IPS-18a (cell line): ENCODE measurements around the gene PXMP4.

Experiments
- H3K27ac ChIP-seq: one replicate; pipeline ENCODE4 v1.5.1; 2013; ENCODE audit warnings: low read length
- H3K27me3 ChIP-seq: one replicate; pipeline ENCODE4 v1.6.1; 2013; ENCODE audit warnings: mild to moderate bottlenecking, low read length; ENCODE audit not compliant: control insufficient read depth, insufficient read depth
- H3K36me3 ChIP-seq: one replicate; pipeline ENCODE4 v1.6.1; 2013; ENCODE audit warnings: low read depth, low read length; ENCODE audit not compliant: control insufficient read depth
- H3K4me1 ChIP-seq: one replicate; pipeline ENCODE4 v1.6.1; 2013; ENCODE audit warnings: low read depth, low read length; ENCODE audit not compliant: control insufficient read depth
- H3K4me3 ChIP-seq: one replicate; pipeline ENCODE4 v1.5.1; 2013; ENCODE audit warnings: low read length
- H3K9ac ChIP-seq: one replicate; pipeline ENCODE4 v1.6.1; 2013; ENCODE audit warnings: mild to moderate bottlenecking, low read length, moderate library complexity
- H3K9me3 ChIP-seq: one replicate; pipeline ENCODE4 v1.6.1; 2013; ENCODE audit warnings: low read depth, low read length; ENCODE audit not compliant: control insufficient read depth

The PXMP4 gene

DNA sequence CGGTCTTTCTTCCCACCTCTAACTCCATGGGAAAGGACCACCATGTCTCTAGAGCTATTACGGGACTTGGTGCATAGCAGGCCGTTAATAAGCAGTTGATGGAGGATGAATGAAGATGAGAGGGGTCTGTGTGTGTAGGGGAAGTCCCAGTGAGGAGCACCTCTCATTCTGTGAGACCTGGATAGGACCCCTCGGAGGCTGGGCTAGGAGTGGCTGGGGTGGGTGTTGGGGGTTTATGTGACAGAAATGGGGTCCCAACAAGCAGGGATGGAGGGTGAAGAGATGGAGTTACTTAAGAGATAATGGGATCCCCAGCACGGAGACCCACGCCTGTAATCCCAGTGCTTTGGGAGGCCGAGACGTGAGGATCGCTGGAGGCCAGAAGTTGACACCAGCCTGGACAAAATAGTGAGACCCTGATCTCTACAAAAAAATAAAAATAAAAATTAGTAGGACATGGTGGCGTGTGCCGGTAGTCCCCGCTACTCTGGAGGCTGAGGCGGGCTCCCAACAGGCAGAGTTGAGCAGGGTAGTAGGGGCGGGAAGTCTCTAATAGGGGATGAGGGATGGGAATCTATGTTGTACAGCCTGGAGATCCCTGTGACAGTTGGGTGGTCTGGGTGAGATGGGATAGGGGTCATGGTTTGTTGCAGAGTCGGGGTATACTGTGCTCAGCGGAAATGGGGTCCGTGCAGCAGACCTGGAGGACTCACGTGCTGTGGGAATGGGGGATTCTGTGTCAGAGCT lies 11.0 kb upstream of the PXMP4 start:
- Histone ChIP-seq H3K27me3 (no peaks in the 10 kb centered on the region), H3K9me3 (no peaks in the 10 kb centered on the region), H3K4me3 (peak overlapping the region; percentile 67), H3K27ac (no peak overlapping the region), H3K4me1 (peaks cover 6% of the 10 kb centered on the region), H3K9ac (peak overlapping the region; percentile 32), H3K36me3 (no peaks in the 10 kb centered on the region)

DNA sequence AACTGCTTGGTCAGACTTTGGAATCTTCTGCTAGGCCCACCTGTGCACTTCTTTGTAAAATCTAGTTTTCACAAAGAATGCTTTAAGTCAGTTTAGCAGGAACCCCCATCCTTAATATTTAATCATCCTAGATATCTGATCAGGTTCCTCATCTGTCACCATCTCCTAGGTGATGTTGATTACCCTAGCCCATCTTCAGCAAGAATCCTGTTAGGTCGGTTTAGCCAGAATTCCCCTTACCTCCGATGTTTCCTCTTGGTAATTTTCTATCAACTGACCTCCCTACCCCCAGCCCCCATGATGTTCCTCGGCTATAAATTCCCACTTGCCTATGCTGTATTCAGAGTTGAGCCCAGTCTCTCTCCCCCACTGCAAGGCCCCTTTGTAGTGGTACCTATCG lies 9.0 kb upstream of the PXMP4 start:
- H3K9me3 ChIP-seq, result no peaks in the 10 kb centered on the region
- H3K27ac ChIP-seq, result no peak overlapping the region
- peaks cover 4% of the 10 kb centered on the region for H3K4me1 ChIP-seq
- no peak overlapping the region for H3K4me3 ChIP-seq
- no peak overlapping the region for H3K9ac ChIP-seq
- no peaks in the 10 kb centered on the region for H3K36me3 ChIP-seq
- no peaks in the 10 kb centered on the region for H3K27me3 ChIP-seq

- Histone ChIP-seq H3K4me1 (no peaks in the 10 kb centered on the region), H3K9me3 (no peaks in the 10 kb centered on the region), H3K27me3 (no peaks in the 10 kb centered on the region), H3K4me3 (no peak overlapping the region), H3K27ac (no peak overlapping the region), H3K36me3 (no peaks in the 10 kb centered on the region), H3K9ac (no peak overlapping the region)
Measured at GRCh38 chr20:33728463-33728862, 8.4 kb upstream of the PXMP4 start.

- Histone ChIP-seq H3K27me3 (no peaks in the 10 kb centered on the region), H3K4me3 (no peak overlapping the region), H3K4me1 (no peaks in the 10 kb centered on the region), H3K36me3 (no peaks in the 10 kb centered on the region), H3K27ac (no peak overlapping the region), H3K9me3 (no peaks in the 10 kb centered on the region), H3K9ac (no peak overlapping the region)
Measured at GRCh38 chr20:33727806-33728205, 7.7 kb upstream of the PXMP4 start.

DNA sequence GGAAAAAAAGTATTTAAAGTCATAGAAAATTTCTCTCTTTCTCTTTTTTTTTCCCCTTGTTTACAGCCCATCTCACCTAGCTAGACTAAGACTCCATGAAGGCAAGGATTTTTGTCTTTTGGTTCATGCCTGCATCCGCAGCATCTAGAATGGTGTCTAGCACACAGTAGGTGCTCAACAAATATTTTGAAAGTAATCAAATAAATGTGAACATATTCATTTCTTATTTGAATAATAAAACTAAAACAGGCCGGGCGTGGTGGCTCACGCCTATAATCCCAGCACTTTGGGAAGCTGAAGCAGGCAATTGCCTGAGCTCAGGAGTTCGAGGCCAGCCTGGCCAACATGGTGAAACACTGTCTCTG lies 7.0 kb upstream of the PXMP4 start:
- H3K9me3 ChIP-seq, result no peaks in the 10 kb centered on the region
- no peaks in the 10 kb centered on the region for H3K4me1 ChIP-seq
- H3K4me3 ChIP-seq, result no peak overlapping the region
- H3K9ac ChIP-seq, result no peak overlapping the region
- H3K27ac ChIP-seq, result no peak overlapping the region
- H3K27me3 ChIP-seq, result no peaks in the 10 kb centered on the region
- H3K36me3 ChIP-seq, result no peaks in the 10 kb centered on the region

GRCh38 chr20:33725607-33726264 lies 5.6 kb upstream of the PXMP4 start:
- H3K4me3 ChIP-seq, result no peak overlapping the region
- no peaks in the 10 kb centered on the region for H3K4me1 ChIP-seq
- no peak overlapping the region for H3K9ac ChIP-seq
- H3K27me3 ChIP-seq, result no peaks in the 10 kb centered on the region
- no peaks in the 10 kb centered on the region for H3K9me3 ChIP-seq
- H3K27ac ChIP-seq, result no peak overlapping the region
- H3K36me3 ChIP-seq, result no peaks in the 10 kb centered on the region

- Histone ChIP-seq H3K36me3 (no peaks in the 10 kb centered on the region), H3K4me1 (no peaks in the 10 kb centered on the region), H3K4me3 (no peak overlapping the region), H3K27ac (no peak overlapping the region), H3K27me3 (no peaks in the 10 kb centered on the region), H3K9ac (no peak overlapping the region), H3K9me3 (no peaks in the 10 kb centered on the region)
Measured at GRCh38 chr20:33724439-33725094, 4.5 kb upstream of the PXMP4 start.

DNA sequence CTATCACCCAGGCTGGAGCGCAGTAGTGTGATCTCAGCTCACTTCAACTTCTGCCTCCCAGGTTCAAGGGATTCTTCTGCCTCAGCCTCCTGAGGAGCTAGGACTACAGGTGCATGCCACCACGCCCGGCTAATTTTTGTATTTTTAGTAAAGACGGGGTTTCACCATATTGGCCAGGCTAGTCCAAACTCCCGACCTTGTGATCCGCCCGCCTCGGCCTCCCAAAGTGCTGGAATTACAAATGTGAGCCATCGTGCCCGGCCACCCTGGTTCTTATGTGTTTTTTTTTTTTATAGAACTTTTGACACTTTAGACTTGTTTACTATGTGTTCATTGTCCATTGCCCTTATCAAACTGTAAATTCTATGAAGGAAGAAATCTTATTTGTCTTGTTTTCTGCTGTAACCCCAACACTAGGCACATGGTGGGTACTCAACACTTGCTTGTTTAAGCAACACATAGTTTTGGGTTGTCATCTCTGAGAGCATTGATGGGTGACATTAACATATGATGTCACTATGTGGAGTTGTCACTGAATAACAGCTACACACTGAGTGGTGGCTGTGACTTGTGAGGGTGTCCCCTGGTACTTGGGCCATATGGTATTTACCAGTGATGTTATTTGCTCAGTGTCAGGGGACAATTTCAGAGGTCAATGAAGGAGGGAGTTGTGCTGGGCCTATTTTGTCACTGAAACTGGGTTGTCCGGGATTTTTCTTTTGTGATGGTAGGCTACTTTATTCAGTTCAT lies 1.5 kb upstream of the PXMP4 start:
- Histone ChIP-seq H3K27me3 (no peaks in the 10 kb centered on the region), H3K27ac (no peak overlapping the region), H3K36me3 (no peaks in the 10 kb centered on the region), H3K9me3 (no peaks in the 10 kb centered on the region), H3K4me3 (no peak overlapping the region), H3K9ac (no peak overlapping the region), H3K4me1 (no peaks in the 10 kb centered on the region)

GRCh38 chr20:33719277-33719988 lies 677 bp downstream of the PXMP4 start:
- H3K4me3 ChIP-seq, result peak overlapping the region; percentile 52

DNA sequence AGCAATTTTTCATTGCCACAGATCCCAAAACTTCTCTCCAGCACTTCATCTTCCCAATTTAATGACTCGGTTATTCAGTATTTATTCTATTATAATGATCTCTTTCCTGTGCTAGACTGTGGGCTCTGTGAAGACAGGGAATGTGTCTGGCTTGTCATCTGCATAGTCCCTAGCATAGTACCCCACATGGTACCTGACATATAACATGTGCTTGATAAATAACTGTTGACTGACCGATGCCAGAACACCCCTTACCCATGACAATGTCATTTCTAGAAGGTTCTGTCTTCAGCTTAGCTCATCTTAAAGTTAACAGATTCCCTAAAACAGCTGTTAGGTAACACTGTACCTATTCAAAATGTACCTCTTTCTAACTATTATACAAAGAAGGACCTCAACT lies 3.6 kb downstream of the PXMP4 start:
- no peak overlapping the region for H3K4me3 ChIP-seq
- no peaks in the 10 kb centered on the region for H3K27me3 ChIP-seq
- no peak overlapping the region for H3K27ac ChIP-seq

More at GRCh38 chr20:33719277-33719988, 677 bp downstream of the PXMP4 start:
- H3K9ac ChIP-seq, result no peak overlapping the region
- no peaks in the 10 kb centered on the region for H3K9me3 ChIP-seq
- H3K27me3 ChIP-seq, result no peaks in the 10 kb centered on the region
- H3K27ac ChIP-seq, result no peak overlapping the region
- no peaks in the 10 kb centered on the region for H3K36me3 ChIP-seq
- H3K4me1 ChIP-seq, result no peaks in the 10 kb centered on the region

GRCh38 chr20:33713865-33714367 lies 6.2 kb downstream of the PXMP4 start:
- Histone ChIP-seq H3K27ac (no peak overlapping the region), H3K36me3 (no peaks in the 10 kb centered on the region), H3K4me3 (no peak overlapping the region), H3K9ac (no peak overlapping the region), H3K9me3 (no peaks in the 10 kb centered on the region), H3K27me3 (no peaks in the 10 kb centered on the region), H3K4me1 (no peaks in the 10 kb centered on the region)

More for the DNA sequence above, 3.6 kb downstream of the PXMP4 start:
- Histone ChIP-seq H3K4me1 (no peaks in the 10 kb centered on the region), H3K36me3 (no peaks in the 10 kb centered on the region), H3K9me3 (no peaks in the 10 kb centered on the region), H3K9ac (no peak overlapping the region)
